Hepatic stellate cell (primary cell): Measurements from ENCODE around the gene NFKBIA.
"Not testable (repeated sequence)": the region's sequence is repeated elsewhere in the genome, so short reads cannot be mapped to it uniquely, and the experiment has no call there.

ENCODE experiments used
- DNase-seq: peaks from one replicate; pipeline ENCODE4 v3.0.0; 2011; ENCODE audit warnings: low spot score

The NFKBIA gene

DNA sequence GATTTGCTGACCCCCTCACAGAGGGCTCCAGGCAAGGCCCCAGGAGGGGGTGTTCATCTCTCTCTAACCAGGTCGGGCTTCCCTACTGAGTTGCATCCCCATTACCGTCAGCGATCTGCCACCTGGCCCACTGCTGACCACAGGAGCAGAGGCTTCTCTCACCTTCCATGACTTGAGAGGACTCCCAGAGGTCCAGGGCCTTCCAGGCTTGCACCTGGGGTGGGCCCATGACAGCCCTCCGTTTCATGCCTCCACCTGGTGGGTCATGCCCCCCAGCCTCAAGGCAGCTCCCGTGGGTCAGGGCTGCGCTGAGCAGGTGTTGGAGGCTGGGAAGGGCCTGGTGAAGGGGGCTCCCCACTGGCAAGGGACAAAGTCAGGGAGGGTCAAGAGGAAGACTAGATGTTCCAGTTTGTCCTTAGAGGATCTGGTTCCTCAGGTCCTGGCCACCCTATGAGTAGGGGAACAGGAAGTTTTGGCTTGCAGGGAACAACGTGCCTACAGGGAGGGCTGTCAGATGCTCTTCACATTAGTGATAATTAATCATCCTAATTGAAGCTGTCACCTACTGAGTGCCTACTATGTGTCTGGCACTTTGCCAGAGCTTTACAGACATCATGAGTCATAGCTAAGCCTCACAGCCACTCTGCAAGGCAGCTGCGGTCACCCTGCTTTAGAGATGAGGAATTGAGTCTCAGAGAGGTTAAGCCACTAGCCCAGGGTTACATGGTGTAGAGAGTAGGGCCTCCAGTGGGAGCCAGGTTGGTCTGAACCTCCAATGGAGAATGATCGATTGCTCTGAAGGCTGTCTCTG, 13.8 kb downstream of the NFKBIA start:
- peak; percentile 40 for DNase-seq

DNA sequence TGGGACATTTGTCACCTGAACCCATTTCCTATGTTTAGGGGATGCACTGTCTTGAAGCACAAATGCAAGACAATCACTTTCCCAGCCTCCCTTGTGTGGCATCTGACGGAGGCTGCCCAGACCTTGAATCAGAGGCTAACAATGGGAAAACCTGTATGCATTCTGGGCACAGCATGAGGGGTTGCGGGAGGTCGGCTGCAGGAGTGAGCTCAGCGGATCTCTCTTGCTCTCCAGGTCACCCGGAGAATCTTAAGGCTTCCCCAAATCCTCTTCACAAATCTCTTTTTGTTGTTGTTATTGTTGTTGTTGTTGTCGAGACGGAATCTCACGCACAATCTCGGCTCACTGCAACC, 15.3 kb downstream of the NFKBIA start:
- DNase-seq, result no peak

DNA sequence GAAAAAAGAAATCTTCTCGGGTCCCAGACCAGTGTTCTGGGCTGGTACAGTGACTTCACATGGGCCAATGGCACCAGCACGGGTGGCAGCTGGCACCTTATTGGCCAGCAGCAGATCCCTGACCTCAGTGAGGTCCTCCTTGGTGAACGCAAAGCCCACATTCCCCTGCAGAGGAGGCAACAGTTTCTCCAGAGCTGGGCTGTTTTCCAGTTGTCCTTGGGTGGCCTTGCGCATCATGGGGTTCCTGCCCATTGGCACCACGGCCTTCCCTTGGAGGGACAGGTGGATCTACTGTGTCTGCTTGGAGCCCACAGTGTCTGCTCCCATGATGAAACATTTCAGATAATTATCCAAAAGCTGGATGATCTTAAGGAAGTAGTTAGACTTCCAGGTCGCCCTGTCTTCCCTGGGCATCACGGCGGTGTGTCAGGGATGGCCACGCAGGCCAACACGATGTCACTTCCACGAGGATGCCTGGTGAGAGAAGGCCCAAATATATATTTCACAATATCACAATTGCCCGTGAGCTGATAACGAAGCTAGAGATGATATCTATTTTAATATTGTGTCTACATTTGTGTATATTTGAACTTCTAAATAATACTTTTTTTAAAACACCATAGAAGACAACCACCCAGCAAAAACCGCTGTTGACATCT, 15.8 kb downstream of the NFKBIA start:
- no peak for DNase-seq

DNA sequence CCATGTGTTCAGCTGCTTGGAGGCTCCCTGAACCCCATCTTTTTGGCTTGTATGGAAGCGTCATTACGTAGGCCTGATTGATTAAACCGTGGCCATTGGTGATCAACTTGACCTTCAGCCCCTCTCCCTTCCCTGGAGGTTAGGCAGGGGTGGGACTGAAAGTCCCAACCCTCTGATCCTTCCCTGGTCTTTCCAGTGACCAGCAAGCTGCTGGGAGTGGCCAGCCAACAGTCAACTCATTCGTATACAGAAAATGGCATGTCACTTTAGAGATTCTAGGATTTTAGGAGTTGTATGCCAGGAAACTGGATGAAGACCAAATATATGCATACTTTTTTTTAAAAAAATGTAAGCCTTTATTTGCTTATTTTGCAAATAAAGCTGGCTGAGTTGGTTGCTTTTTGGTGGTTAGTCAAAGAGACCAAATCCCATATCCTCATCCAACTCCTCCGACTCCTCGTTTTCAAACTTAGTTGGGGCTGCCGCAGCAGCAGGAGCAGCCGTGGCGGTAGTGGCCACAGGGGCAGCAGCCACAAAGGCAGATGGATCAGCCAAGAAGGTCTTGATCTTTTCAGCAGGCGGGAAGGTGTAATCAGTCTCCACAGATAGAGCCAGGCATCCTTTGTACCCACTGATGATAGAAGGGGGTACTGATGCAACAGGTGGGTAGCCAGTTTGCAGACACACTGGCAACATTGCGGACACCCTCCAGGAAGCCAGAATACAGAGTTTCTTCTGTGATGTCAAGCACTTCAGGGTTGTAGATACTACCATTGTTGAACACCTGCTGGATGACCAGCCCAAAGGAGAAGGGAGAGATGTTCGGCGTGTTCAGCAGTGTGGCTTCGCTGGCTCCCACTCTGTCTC, 16.6 kb downstream of the NFKBIA start:
- no peak for DNase-seq

DNA sequence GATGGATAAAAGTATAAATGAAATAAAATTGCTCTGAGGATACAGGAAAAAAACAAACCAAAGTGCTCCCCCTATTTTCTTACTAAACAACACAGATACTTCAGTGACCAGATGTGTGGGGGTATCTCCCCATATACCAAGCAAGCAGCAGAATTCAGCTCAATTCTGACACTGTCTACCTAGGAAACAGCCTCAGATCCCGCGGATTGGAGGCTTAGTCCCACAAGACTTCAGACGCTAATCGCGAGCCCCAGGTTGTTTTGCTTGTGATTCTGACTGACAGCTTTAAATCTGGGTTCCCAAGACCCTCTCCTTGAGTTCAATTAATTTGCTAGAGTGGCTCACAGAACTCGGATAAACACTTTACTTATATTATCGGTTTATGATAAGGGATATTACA, 17.3 kb downstream of the NFKBIA start:
- DNase-seq, result no peak

DNA sequence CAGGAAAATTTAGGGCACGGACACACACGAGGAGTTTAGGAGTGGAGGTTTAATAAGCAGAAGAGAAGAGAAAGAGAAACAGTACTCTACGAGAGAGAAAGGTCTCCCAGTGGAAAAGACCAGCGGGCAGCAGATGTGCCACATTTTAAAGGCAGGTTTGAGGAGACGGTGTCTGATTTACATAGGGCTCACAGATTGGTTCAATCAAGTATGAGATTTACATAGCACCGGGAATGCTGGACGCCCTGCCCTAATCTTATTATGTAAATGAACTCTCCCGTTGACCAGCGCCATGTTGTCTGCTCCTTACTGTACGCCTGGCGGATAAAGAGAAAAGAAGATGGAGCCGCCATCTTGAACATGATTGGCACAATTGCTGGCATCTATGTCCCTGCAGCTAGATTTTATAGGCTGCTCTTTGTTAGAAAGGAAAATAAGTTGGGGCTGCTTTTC, 17.9 kb downstream of the NFKBIA start:
- no peak for DNase-seq

DNA sequence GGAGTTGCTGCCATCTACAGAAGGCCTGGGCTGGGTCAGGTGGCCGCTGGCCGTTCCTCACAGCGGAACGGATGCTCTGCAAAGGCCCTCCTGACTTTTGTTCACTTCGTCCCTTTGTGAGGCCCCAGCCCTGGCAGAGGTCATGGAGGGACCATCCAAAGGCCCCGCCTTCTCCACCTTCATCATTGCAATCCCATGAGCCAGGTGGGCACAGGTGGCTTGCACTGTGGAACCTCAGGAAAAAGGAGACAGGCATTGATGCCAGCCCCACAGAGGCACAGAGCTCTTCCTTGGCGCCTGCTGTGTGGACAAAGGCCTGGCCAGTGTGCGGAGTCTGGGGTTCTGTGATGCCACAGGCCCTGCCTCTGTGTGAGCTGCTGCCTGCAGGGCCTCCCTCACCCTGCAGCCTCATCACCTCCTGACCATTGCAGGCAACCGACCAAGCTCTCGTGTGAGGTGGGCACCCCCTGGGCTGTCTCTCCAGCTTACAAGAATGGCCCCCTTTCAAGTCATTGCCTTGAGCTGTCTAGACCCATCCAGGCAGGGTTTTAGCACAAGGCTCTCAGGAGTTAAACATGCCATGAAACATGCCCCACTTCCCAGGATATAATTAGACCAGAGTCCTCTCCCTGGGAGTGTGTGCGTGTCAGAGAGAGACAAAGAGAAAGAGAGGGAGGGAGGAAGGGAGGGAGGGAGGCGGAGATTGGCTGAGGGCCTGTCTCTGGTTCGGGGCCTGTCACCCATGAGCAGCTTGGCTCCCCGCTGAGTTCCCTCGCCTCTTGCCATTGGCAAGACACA, 19.3 kb downstream of the NFKBIA start:
- DNase-seq, result peak; percentile 90

DNA sequence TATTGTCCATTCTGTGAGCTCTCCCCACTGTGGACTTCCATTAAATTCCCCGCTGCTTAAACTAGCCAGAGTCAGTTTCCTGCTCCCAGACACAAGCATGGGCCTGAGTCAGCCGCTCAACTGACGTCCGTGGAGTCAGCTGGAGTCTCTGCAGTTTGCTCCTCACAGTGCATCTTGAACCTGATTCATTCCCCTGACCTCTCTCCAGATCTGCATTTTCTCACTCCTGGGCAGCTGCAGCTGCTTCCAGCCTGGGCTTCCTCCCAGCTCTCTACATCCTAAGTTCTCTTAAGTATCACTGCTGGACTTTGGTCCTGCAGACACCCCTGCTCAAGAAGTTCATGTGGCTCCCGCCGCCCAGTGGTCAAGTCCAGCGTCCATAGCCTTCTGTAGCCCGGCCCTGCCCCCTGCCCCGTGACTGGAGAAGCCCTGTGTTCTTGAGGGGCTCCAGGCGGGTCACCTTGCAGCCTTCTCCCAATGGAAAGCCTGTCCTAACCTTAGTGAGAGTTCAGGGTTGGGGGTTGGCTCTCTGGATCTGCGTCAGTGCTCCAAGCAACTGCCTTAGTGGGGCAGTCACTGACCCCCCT, 20.0 kb downstream of the NFKBIA start:
- peak; percentile 91 for DNase-seq

DNA sequence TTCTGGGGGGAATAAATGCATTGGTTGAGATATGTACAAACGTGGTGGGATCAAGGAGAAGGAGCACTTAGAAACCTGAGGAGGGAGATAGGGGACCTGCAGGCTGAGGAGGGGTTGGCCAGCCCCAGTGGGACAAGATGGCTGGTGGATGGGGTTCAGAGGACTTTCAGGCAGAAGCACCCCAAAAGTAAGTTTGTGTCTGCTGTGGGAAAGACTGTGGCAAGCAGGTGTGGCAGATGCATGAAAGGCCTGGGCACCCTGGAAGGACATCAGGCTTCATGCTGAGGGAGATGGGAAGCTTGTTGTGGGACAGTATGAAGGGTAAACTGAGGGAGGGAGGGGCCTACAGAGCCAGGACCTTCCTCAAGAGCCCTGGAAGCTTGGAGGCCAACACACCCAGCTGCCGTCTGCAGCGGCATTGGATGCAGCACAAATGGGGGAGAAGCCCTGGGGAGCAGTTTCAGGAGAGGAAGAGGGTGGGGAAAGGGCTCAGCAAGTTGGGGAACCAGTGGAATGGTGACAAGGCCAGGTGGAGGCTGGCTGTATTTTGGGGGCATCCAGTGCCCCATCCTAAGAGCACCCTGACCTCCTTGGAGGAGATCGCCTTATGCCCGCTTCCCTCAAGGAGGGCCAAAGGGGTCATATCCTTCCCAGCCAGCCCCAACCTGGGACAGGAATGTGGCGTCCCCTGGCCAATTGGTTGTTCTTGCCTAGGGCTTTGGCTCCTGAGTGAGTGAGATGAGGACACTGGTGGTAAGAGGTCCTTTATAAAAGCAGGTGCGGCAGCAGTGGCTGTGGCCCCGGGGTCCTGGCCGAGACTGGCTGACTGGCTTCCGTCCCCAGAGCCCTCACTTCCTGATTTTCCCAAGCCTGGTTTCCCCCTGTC, 20.7 kb downstream of the NFKBIA start:
- DNase-seq, result no peak

DNA sequence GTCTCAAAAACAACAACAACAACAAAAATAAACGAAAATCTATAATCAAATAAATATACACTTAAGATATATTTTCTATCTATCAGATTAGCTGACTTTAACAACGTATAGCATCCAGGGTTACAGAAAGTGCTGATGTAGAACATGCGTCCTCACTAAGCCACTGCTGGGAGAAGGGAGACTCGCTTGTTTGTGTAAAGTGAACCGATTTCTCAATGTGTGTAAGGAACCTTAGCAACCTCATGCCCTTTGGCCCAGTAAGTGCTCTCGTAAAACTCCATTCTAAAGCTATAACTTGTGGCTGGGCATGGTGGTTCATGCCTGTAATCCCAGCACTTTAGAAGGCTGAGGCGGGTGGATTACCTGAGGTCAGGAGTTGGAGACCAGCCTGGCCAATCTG, 23.8 kb downstream of the NFKBIA start:
- DNase-seq, result no peak

DNA sequence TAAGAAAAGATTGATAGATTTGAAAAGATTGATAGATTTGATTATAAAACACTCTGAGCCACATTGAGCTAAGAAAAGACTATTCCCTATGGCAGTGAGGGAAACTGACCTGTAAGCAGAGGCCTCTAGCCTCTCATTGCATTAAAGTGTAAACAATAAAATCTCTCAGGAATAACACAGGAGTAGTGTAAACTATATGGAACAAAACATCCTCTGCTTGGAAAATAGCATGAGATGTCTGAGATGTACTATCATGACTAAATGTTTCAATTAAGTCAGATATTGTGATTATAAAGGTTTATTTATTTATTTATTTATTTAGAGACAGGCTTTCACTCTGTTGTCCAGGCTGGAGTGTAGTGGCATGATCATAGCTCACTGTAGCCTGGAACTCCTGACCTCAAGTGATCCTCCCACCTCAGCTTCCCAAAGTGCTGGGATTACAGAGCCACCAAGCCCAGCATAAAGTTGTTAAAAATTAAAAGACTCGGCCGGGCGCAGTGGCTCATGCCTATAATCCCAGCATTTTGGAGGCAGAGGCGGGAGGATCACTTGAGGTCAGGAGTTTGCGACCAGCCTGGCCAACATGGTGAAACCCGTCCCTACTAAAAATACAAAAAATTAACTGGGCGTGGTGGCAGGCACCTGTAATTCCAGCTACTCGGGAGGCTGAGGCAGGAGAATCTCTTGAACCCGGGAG, 25.2 kb downstream of the NFKBIA start:
- not testable (repeated sequence) for DNase-seq

DNA sequence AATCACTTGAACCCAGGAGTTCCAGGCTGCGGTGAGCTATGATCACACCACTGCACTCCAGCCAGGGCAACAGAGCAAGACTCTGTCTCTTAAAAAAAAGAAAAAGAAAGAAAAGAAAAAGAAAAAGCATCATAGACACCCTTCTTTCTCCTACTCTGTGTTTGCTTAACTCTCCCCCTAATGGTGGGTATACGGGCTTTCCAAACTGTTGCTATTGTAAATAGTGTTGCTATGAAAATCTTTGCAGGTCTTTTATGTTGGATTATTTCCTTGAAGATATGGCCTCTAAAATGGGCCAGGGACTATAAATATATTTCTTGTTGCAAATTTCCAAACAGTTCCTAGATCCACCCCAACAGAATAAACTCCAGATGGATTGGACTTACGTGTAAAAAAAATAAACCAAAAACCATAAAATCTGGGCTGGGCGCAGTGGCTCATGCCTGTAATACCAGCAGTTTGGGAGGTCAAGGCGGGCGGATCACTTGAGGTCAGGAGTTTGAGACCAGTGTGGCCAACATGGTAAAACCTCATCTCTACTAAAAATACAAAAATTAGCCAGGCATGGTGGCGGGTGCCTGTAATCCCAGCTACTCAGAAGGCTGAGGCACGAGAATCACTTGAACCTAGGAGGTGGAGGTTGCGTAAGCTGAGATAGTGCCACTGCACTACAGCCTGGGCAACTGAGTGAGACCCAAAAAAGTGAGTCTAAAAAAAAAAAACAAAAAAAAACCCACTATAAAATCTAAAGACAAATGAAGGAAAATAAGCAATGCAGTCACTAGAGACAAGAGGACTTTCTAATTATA, 25.9 kb downstream of the NFKBIA start:
- DNase-seq, result no peak

DNA sequence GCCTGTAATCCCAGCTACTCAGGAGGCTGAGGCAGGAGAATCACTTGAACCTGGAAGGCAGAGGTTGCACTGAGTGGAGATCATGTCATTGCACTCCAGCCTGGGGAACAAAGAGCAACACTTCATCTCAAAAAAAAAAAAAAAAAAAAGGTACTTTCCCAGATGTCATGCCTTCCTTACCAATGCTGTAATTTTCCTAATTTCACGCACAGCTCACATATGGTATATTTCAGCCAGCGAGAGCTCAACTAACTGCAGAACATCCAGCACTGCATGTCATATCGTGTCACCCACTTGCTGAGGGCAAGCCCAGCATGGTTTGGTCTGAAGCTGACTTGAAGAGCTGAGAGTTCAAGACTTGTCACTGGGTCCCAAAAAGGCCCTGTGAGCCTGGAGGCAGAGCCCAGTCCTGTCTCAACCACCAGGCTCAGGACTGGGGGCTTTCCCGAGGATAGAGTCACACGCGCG, 29.0 kb downstream of the NFKBIA start:
- DNase-seq, result no peak

DNA sequence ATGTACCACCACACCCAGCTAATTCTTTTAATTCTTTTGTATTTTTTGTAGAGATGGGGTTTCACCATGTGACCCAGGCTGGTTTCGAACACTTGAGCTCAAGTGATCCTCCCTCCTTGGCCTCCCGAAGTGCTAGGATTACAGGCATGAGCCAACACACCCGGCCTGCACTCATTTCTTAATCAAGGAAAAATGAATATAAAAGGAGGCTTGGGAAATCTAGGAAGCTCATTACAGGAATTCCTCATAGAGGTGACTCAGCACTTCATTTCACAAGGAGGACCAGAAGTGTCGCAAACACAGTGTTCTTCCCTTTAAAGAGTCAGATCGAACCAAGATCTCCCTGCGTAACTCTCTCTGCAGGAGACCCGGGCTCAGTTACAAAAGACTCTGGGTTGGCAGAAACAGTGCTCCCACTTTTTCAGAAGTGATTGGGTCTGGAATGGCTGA, 30.3 kb downstream of the NFKBIA start:
- DNase-seq, result peak; percentile 77

DNA sequence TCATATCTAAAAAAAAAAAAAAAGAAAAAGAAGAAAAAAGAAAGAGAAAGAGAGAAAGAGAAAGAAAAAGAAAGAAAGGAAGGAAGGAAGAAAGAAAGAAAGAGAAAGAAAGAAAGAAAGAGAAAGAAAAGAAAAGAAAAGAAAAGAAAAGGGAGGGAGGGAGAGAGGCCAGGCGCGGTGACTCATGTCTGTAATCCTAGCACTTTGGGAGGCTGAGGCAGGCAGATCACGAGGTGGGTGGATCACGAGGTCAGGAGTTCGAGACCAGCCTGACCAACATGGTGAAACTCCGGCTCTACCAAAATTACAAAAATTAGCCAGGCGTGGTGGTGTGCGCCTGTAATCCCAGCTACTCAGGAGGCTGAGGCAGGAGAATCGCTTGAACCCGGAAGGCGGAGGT, 31.3 kb downstream of the NFKBIA start:
- not testable (repeated sequence) for DNase-seq

DNA sequence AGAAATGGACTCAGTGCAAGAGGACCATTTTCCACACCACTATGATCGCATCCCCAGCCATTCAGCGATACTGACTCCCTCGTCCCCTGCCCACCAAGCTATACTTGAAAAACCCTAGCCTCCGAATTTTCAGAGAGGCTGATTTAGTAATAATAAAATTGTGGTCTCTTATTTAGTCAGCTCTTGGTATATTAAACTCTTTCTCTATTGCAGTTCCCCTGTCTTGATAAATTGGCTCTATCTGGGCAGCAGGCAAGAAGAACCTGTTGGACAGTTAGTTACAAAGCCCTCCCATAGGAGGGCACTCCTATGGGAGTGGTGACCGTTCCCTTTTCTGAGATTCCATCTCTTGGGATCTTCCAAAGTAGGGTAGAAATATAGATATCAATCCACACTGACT, 33.6 kb downstream of the NFKBIA start:
- no peak for DNase-seq

DNA sequence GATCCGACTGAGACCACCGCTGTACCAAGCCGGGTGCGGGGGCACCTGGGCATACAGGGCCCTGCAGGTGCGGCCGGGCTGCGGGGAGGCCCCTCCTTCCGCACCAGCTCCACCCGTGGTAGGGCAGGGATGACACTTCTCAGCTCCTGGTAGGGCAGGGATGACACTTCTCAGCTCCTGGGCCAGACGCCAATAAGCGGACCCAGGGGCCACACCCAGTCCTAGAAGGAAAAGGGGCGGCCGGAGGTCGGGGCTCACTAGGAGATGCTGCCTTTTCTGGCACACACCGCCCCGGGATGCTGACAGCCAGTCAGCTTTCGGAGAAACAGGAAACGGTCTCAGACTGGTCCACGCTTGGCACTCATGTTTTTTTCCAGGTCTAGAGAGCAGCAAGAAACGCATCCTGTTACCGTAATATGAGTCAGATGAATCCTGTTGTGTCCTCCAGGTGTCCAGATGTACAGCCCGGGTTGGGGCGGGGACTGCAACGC, 34.8 kb downstream of the NFKBIA start:
- DNase-seq, result no peak

DNA sequence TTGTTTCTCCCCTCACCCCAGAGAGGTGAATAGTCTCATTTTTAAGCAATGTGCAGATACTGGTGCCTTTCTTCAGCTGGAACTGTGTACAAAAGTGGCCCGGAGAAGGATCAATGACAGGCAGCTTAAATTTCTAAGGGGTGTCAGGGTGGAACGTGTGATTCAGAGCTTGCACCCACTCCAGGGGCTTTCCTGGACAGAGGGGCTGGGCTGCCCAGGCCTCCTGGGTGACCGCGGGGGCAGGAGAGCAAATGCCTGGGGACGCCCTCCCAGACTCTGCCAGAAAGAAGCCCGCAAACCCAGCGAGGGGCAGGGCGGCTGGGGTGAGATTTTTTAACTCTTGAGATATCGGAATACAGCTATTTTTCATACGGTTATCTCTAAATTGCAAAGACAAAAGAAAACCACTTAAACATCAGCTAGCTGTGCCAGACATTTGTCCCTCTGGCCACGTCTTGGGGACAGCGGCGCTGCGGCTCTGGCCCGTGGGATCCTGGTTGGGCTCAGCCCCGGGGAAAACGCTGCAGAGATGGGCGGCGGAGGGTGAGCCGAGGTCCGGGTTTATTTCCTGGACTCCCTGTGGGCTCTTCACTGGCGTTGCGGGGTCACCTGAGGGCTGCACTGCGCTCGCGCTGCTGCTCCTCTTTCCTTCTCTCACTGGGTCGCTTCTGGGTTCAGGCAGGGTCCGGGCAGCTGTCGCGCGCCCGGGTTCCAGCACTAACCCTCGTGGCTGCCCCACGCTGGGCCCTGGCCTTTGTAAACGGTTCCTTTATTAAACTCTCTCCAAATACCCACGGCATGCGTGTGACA, 35.8 kb downstream of the NFKBIA start:
- DNase-seq, result no peak
